Lower leg skin (tissue), 3 donors: ENCODE results near the gene TTC21B.

Source experiments
- POLR2A ChIP-seq, 2 donors: fragments of 450-650 bp; IDR thresholded peaks; one replicate each; pipeline ENCODE4 v1.6.1; 2016 to 2017; ENCODE audit warnings: antibody characterized with exemption in 2 of 2, mild to moderate bottlenecking in 1 of 2, moderate library complexity in 1 of 2
- TF ChIP-seq, protein P1 (sequence below), 3 donors: fragments of 450-650 bp; IDR thresholded peaks; one replicate each; pipeline ENCODE4 v1.5.1; 2016; ENCODE audit warnings: antibody characterized with exemption in 3 of 3, mild to moderate bottlenecking in 3 of 3, moderate library complexity in 2 of 3

DNA sequence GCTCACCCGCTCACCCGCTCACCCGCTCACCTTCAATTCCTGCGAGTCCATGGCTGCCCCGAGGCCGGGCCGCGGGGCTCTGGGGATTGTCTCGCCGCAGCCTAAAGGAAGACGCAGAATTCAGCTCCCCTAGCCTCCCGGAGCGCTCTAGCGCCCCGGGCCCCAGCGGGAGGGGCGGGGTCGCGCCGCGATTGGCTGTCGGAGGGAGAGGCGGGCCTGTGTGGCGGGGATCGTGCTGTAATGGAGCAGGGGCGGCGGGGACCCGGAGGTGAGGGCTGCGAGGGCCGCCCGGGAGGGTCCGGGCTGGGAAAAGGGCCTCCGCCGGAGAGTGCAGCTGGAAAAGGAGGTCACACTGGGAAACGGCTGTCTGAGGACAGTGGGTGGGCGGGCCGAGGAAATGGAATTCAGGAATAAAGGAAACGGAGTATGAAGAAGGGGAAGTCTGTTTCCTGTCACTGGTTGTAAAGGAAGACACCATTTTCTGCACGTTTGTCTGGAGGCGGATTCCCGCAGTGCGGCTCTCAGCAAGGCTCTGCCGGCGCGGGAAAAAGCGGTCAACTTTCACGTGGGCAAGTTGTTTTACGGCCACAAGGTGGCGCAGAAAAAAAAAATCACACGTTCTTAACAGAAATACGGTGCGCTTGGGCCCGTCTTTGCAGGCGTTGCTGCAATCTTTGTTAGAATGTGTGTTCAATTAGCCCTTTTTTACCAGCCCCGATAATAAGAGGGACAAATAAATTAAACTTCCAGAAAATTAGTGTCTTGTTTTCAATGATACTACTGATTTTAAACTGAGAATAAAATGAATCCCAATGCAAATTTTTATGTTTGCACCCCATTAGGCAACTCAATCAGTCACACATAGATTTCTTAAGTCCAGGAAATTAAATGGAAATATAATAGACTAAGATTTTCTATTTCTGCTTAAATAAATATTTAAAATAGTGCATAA lies at the start of gene TTC21B:
- TF ChIP-seq, protein P1, sequence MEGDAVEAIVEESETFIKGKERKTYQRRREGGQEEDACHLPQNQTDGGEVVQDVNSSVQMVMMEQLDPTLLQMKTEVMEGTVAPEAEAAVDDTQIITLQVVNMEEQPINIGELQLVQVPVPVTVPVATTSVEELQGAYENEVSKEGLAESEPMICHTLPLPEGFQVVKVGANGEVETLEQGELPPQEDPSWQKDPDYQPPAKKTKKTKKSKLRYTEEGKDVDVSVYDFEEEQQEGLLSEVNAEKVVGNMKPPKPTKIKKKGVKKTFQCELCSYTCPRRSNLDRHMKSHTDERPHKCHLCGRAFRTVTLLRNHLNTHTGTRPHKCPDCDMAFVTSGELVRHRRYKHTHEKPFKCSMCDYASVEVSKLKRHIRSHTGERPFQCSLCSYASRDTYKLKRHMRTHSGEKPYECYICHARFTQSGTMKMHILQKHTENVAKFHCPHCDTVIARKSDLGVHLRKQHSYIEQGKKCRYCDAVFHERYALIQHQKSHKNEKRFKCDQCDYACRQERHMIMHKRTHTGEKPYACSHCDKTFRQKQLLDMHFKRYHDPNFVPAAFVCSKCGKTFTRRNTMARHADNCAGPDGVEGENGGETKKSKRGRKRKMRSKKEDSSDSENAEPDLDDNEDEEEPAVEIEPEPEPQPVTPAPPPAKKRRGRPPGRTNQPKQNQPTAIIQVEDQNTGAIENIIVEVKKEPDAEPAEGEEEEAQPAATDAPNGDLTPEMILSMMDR (IDR thresholded peaks at IDR 0.05) = no peak
- no peak for TF ChIP-seq POLR2A (IDR thresholded peaks at IDR 0.05)
